ENCODE data around the gene MAML2. TPM values are rescaled to one million over a fixed set of nuclear protein-coding genes. Genes with fewer than 3 reads are reported as not detected.

Gene MAML2
- total and polyA plus RNA-seq, 9 of the 15 experiments (the other 6 are each of a cell fraction or from before 2014, with no cell fraction given): 0.79 to 6.8 (median 4.8) TPM

GRCh38 chr11:96207459-96208449 is 135.2 kb downstream of the MAML2 start:
- H3K4me1 ChIP-seq (replicated peaks in 1 of 2; ENCODE audit: control insufficient read depth in 2 of 2, insufficient read depth in 2 of 2, low read length in 2 of 2): peaks cover 4 to 15% of the 10 kb centered on the region in 2 experiments; a peak in 4 of 5 replicates
- H4K20me1 ChIP-seq (replicated peaks; ENCODE audit: control insufficient read depth, insufficient read depth, low read length): no peaks in the 10 kb centered on the region
- H3K27ac ChIP-seq (ENCODE audit: extremely low read depth, low read depth, low read length): no peak overlapping the region
- no peak overlapping the region for H3K4me2 ChIP-seq (ENCODE audit: insufficient read depth, low read length)
- DNase-seq (ENCODE audit: extremely low read depth in 1 of 4, low spot score in 3 of 4) (no peak), FAIRE-seq (no peak), ATAC-seq (no peak)
- H3K4me3 ChIP-seq: no peak overlapping the region
- no peaks in the 10 kb centered on the region for H3K27me3 ChIP-seq (ENCODE audit: control insufficient read depth in 2 of 2, insufficient read depth in 2 of 2, low read length in 2 of 2)
- 46% methylated on average over 5 of the region's 5 CpGs for WGBS (ENCODE audit: insufficient coverage, low coverage, missing lambda C conversion rate)
- no peak overlapping the region for H3K9ac ChIP-seq (ENCODE audit: insufficient read depth in 1 of 2, low read depth in 2 of 2, low read length in 2 of 2)
- H3K9me1 ChIP-seq (ENCODE audit: control insufficient read depth, insufficient read depth, low read length): no peaks in the 10 kb centered on the region
- H2AFZ ChIP-seq (ENCODE audit: low read depth, low read length): no peak overlapping the region
- ChIA-PET CTCF (ENCODE audit: low intra/inter-chr PET ratio) (no interaction called here), POLR2A (interaction anchor here (0.6 kb wide), 1 partner anchor 1697 kb away, joined by 3 read pairs; no protein-coding TSS in a partner anchor)
- H3K79me2 ChIP-seq (ENCODE audit: control insufficient read depth, insufficient read depth, low read length): no peaks in the 10 kb centered on the region
- H3K36me3 ChIP-seq (ENCODE audit: control insufficient read depth, insufficient read depth, low read length): no peaks in the 10 kb centered on the region
- in situ Hi-C loops (cut with MboI): no loop called here
- intact Hi-C loops (cut with micrococcal nuclease): no loop called here
- no peaks in the 10 kb centered on the region for H3K9me3 ChIP-seq (replicated peaks; ENCODE audit: control insufficient read depth, insufficient read depth, low read depth, low read length)
- no TSS peak for BruUV-seq (replicated peaks)
- no peak for TF ChIP-seq MXD1 (CRISPR knock-in tag; IDR thresholded peaks at IDR 0.05; ENCODE audit: borderline replicate concordance, poor library complexity, severe bottlenecking)
- TF ChIP-seq MTF1 (CRISPR knock-in tag; IDR thresholded peaks at IDR 0.05; ENCODE audit: borderline replicate concordance): no peak
- no peak for TF ChIP-seq ARID1B (IDR thresholded peaks at IDR 0.05)
- TF ChIP-seq SPI1 (IDR thresholded peaks at IDR 0.05; ENCODE audit: borderline replicate concordance, low read depth, low read length): peak; percentile 76; the same call in 1 of the 2 replicates
- no peak for TF ChIP-seq THRAP3 (IDR thresholded peaks at IDR 0.05; ENCODE audit: borderline replicate concordance)
- no peak for TF ChIP-seq SMARCA5 (IDR thresholded peaks at IDR 0.05)
- peak; percentile 10; the same call in 1 of the 2 replicates for TF ChIP-seq ATF3 (IDR thresholded peaks at IDR 0.05)
- no peak for TF ChIP-seq ATF3 (CRISPR knock-in tag; conservative IDR thresholded peaks at IDR 0.05)
- TF ChIP-seq ZKSCAN3 (CRISPR knock-in tag; IDR thresholded peaks at IDR 0.05): no peak
- TF ChIP-seq SNAPC5 (CRISPR knock-in tag; IDR thresholded peaks at IDR 0.05): no peak
- no peak for TF ChIP-seq ZNF3 (CRISPR knock-in tag; IDR thresholded peaks at IDR 0.05)

Data from K562 (cell line).